HepG2 (cell line): ENCODE data around the gene N4BP2L1. TPM values are rescaled to one million over a fixed set of nuclear protein-coding genes. Genes with fewer than 3 reads are reported as not detected.
A peak's percentile ranks its signal among the peaks of the same experiment; 100 is the strongest.

ENCODE experiments used
- ARID5B ChIP-seq: IDR thresholded peaks from 2 replicates; pipeline ENCODE4 v1.4.0; 2020; ENCODE audit warnings: mild to moderate bottlenecking, missing genetic modification reagents
- ATF7-NPFF ChIP-seq: sonication (generic); formaldehyde crosslinking; IDR thresholded peaks from 2 replicates; pipeline ENCODE4 v1.8.1; 2023; ENCODE audit warnings: mild to moderate bottlenecking, low read depth, missing genetic modification reagents, moderate library complexity
- ATM ChIP-seq: fragments of 450-650 bp; IDR thresholded peaks from 2 replicates; pipeline ENCODE4 v1.7.1; 2017; ENCODE audit warnings: mild to moderate bottlenecking, borderline replicate concordance
- HOXA7 ChIP-seq: sonication (generic); formaldehyde crosslinking; IDR thresholded peaks from 2 replicates; pipeline ENCODE4 v1.8.1; 2022; ENCODE audit warnings: mild to moderate bottlenecking, missing genetic modification reagents, moderate library complexity
- KMT2A ChIP-seq: sonication (generic); formaldehyde crosslinking; IDR thresholded peaks from 2 replicates; pipeline ENCODE4 v1.4.0; 2020; ENCODE audit warnings: missing genetic modification reagents
- MAX ChIP-seq: IDR thresholded peaks from 2 replicates; pipeline ENCODE4 v1.6.1; 2012; ENCODE audit warnings: inconsistent platforms
- RAD21 ChIP-seq: fragments of 450-650 bp; formaldehyde crosslinking; IDR thresholded peaks from 2 replicates; pipeline ENCODE4 v1.5.0; 2020; ENCODE audit warnings: mild to moderate bottlenecking
- RFXAP ChIP-seq: sonication (generic); formaldehyde crosslinking; IDR thresholded peaks from 2 replicates; pipeline ENCODE4 v1.4.0; 2020; ENCODE audit warnings: missing genetic modification reagents, borderline replicate concordance
- ZNF225 ChIP-seq: sonication (generic); formaldehyde crosslinking; IDR thresholded peaks from 2 replicates; pipeline ENCODE4 v1.4.0; 2020; ENCODE audit warnings: mild to moderate bottlenecking, missing genetic modification reagents
- ZNF235 ChIP-seq: sonication (generic); formaldehyde crosslinking; IDR thresholded peaks from 2 replicates; pipeline ENCODE4 v1.8.1; 2023; ENCODE audit warnings: mild to moderate bottlenecking, missing genetic modification reagents, borderline replicate concordance
- ZNF441 ChIP-seq: sonication (generic); formaldehyde crosslinking; IDR thresholded peaks from 2 replicates; pipeline ENCODE4 v1.7.0; 2021; ENCODE audit warnings: missing genetic modification reagents, borderline replicate concordance
- ZNF530 ChIP-seq: sonication (generic); formaldehyde crosslinking; IDR thresholded peaks from 2 replicates; pipeline ENCODE4 v1.5.0; 2020; ENCODE audit warnings: low read depth, mild to moderate bottlenecking, missing genetic modification reagents
- ZNF552 ChIP-seq: sonication (generic); formaldehyde crosslinking; IDR thresholded peaks from 2 replicates; pipeline ENCODE4 v1.9.0; 2022; ENCODE audit warnings: missing genetic modification reagents, mild to moderate bottlenecking, borderline replicate concordance
- ZNF740 ChIP-seq: sonication (generic); formaldehyde crosslinking; IDR thresholded peaks from 2 replicates; pipeline ENCODE4 v1.4.0; 2020; ENCODE audit warnings: missing genetic modification reagents
- ZNF850 ChIP-seq: sonication (generic); formaldehyde crosslinking; conservative IDR thresholded peaks from 2 replicates; pipeline ENCODE4 v1.9.0; 2021; ENCODE audit warnings: mild to moderate bottlenecking, missing genetic modification reagents
- ZSCAN30 ChIP-seq: sonication (generic); formaldehyde crosslinking; IDR thresholded peaks from 2 replicates; pipeline ENCODE4 v1.5.0; 2020; ENCODE audit warnings: mild to moderate bottlenecking, missing genetic modification reagents
- polyA plus RNA-seq, 8 experiments: library from polyadenylated mRNA; depleted of rRNA in 3 of 8; stranded (reverse) in 7 of 8; unstranded in 1 of 8; fragments of >200 nt; fragmentation: Illumina TruSeq in 4 of 8; extraction: Trizol in 4 of 8; gene quantifications; 2 replicates each; pipeline versions ENCODE4 v1.2.1 to v1.2.3, GENCODE V29; 2011 to 2016; ENCODE audit warnings: low read depth in 4 of 8, missing spikeins in 1 of 8, mixed read lengths in 1 of 8; ENCODE audit not compliant: insufficient read depth in 1 of 8
- total RNA-seq, 5 experiments: library from RNA; depleted of rRNA; stranded (reverse); fragments of >200 nt; fragmentation: Illumina TruSeq; extraction: Trizol; gene quantifications; 2 replicates each; pipeline ENCODE4 v1.2.3, GENCODE V29; 2016; ENCODE audit warnings: low read depth in 1 of 5
- TF ChIP-seq, protein P1 (sequence below): sonication (generic); formaldehyde crosslinking; IDR thresholded peaks from 2 replicates; pipeline ENCODE4 v1.4.0; 2020; ENCODE audit warnings: missing genetic modification reagents
- TF ChIP-seq, protein P2 (sequence below): sonication (generic); formaldehyde crosslinking; IDR thresholded peaks from 2 replicates; pipeline ENCODE4 v1.4.0; 2020; ENCODE audit warnings: mild to moderate bottlenecking, missing genetic modification reagents
- TF ChIP-seq, protein P3 (sequence below): sonication (generic); formaldehyde crosslinking; IDR thresholded peaks from 2 replicates; pipeline ENCODE4 v1.4.0; 2020; ENCODE audit warnings: missing genetic modification reagents

N4BP2L1 gene
- total and polyA plus RNA-seq, 2 of the 13 experiments (the other 11 are each of a cell fraction or from before 2014, with no cell fraction given) = 13.2 to 34.5 TPM

- TF ChIP-seq RFXAP (no peak), KMT2A (CRISPR knock-in tag) (no peak), ZNF552 (CRISPR knock-in tag) (no peak), HOXA7 (CRISPR knock-in tag) (no peak), ATF7-NPFF (CRISPR knock-in tag) (no peak), ATM (no peak), ARID5B (0 out of 2 replicates have a peak, but pooled peaks have one; percentile 30), ZNF740 (CRISPR knock-in tag) (no peak), ZNF530 (CRISPR knock-in tag) (no peak), MAX (no peak), ZNF235 (CRISPR knock-in tag) (no peak), ZNF225 (no peak), ZSCAN30 (no peak), RAD21 (CRISPR knock-in tag) (peak; percentile 62; the same call in 1 of the 2 replicates), ZNF850 (no peak), ZNF441 (CRISPR knock-in tag) (no peak)
- TF ChIP-seq, protein P1, sequence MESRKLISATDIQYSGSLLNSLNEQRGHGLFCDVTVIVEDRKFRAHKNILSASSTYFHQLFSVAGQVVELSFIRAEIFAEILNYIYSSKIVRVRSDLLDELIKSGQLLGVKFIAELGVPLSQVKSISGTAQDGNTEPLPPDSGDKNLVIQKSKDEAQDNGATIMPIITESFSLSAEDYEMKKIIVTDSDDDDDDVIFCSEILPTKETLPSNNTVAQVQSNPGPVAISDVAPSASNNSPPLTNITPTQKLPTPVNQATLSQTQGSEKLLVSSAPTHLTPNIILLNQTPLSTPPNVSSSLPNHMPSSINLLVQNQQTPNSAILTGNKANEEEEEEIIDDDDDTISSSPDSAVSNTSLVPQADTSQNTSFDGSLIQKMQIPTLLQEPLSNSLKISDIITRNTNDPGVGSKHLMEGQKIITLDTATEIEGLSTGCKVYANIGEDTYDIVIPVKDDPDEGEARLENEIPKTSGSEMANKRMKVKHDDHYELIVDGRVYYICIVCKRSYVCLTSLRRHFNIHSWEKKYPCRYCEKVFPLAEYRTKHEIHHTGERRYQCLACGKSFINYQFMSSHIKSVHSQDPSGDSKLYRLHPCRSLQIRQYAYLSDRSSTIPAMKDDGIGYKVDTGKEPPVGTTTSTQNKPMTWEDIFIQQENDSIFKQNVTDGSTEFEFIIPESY (CRISPR knock-in tag) = no peak
- TF ChIP-seq, protein P2, sequence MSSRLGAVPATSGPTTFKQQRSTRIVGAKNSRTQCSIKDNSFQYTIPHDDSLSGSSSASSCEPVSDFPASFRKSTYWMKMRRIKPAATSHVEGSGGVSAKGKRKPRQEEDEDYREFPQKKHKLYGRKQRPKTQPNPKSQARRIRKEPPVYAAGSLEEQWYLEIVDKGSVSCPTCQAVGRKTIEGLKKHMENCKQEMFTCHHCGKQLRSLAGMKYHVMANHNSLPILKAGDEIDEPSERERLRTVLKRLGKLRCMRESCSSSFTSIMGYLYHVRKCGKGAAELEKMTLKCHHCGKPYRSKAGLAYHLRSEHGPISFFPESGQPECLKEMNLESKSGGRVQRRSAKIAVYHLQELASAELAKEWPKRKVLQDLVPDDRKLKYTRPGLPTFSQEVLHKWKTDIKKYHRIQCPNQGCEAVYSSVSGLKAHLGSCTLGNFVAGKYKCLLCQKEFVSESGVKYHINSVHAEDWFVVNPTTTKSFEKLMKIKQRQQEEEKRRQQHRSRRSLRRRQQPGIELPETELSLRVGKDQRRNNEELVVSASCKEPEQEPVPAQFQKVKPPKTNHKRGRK = no peak
- TF ChIP-seq, protein P3, sequence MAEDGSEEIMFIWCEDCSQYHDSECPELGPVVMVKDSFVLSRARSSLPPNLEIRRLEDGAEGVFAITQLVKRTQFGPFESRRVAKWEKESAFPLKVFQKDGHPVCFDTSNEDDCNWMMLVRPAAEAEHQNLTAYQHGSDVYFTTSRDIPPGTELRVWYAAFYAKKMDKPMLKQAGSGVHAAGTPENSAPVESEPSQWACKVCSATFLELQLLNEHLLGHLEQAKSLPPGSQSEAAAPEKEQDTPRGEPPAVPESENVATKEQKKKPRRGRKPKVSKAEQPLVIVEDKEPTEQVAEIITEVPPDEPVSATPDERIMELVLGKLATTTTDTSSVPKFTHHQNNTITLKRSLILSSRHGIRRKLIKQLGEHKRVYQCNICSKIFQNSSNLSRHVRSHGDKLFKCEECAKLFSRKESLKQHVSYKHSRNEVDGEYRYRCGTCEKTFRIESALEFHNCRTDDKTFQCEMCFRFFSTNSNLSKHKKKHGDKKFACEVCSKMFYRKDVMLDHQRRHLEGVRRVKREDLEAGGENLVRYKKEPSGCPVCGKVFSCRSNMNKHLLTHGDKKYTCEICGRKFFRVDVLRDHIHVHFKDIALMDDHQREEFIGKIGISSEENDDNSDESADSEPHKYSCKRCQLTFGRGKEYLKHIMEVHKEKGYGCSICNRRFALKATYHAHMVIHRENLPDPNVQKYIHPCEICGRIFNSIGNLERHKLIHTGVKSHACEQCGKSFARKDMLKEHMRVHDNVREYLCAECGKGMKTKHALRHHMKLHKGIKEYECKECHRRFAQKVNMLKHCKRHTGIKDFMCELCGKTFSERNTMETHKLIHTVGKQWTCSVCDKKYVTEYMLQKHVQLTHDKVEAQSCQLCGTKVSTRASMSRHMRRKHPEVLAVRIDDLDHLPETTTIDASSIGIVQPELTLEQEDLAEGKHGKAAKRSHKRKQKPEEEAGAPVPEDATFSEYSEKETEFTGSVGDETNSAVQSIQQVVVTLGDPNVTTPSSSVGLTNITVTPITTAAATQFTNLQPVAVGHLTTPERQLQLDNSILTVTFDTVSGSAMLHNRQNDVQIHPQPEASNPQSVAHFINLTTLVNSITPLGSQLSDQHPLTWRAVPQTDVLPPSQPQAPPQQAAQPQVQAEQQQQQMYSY = no peak
These were observed 15.2 kb upstream of the N4BP2L1 start (continued) for GRCh38 chr13:32443111-32443510.
